Measurements from ENCODE around the gene EMC10.
"Not testable (repeated sequence)": the region's sequence is repeated elsewhere in the genome, so short reads cannot be mapped to it uniquely, and the experiment has no call there.

Gene EMC10

DNA sequence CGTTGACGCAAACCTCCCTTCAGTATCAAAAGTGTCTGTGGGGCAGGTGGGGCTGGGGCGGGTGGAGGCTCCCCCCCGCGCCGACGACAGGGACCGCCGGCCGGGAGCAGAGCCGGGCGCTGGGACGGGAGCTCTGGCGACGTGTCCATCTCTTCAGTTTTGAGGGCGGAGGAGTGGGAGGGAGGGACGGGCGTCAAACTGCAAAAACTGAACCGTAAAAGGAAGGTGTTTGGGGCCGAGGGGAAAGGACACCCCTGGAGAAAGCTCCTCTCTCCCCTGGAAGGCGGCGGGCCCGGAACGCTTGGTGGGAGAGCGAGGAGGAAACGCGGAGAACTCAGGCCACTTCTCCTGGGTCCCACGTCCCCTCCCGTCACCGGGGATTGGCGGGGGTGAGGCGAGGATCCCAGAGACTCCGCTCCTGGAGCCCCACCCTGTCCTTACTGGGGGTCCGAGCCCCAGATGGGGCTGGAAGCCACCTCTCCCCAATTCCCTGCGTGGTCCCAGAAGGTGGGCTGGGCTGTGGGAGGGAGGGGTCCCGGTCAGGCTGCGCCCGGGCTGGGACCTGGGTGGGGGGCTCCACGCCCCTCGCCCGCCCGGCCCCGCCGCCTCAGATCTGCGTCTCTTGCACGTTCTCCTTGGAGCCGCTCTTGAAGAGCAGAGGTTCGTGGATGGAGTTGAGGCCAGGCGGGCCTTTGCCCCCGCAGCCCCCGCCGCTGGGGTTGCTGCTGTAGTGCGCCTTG, 40.8 kb downstream of the EMC10 start:
- no peak for TF ChIP-seq CTCF (IDR thresholded peaks at IDR 0.05; ENCODE audit: insufficient read depth, low read depth, low read length, missing control alignments)
- H3K4me3 ChIP-seq (ENCODE audit: low read depth, low read length), result no peak overlapping the region
- DNase-seq (ENCODE audit: low read depth), result no peak

DNA sequence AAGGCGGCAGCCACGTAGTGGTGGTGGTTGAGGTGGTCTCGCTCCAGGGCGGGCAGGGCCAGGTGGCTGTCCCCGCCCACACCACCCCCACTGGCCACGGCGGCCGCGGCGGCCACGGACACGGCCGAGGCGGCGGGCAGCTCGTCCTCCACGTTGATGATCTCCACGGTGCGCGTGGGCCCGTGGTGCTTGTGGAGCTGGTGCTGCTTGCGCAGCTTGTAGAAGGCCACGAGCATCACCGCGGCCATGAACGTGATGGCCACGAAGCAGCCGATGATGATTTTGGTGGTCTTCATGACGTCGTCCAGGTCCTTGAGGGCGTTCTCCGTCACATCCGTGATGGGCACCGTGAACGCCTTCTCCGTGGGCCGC, 41.4 kb downstream of the EMC10 start:
- no peak for DNase-seq (ENCODE audit: low read depth)
- no peak overlapping the region for H3K4me3 ChIP-seq (ENCODE audit: low read depth, low read length)
- TF ChIP-seq CTCF (IDR thresholded peaks at IDR 0.05; ENCODE audit: insufficient read depth, low read depth, low read length, missing control alignments), result no peak

DNA sequence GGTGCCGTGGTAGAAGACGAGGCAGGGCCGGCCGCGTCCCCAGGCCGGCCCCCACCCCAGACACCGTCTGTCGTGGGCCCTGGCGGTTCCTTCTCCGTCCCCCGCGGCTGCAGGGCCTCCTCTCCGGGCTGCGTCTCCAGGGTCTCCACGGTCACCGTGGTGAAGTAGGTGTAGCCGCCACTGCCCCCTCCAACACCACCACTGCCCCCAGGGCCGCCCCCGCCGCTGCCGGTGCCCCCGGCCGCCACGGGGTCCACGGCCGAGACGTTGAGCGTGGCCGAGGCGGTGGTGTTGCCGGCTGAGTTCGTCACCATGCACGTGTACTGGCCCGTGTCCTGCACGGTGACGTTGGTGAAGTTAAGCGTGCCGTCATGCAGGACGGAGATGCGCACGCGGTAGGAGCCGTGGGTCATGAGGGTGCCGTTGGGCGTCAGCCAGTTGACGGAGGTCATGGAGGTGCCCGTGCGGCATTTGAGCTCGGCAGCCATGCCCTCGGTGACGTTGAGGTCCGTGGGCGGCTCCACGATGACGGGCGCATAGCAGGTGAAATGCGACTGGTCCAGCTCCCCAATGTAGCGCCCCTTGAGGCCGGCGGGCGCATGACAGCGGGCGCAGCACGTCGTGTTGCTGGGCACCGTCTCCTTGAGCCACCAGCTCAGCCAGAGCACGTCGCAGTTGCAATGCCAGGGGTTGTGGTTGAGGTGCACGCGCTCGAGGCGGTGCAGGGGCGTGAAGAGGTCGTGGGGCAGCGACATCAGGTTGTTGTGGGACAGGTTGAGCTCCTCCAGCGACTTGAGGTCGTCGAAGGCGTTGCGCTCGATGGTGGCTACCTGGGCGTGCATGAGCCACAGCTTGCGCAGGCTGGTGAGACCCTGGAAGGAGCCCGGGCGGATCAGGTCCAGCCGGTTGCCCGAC, 42.0 kb downstream of the EMC10 start:
- no peak overlapping the region for H3K4me3 ChIP-seq (ENCODE audit: low read depth, low read length)
- no peak for DNase-seq (ENCODE audit: low read depth)
- TF ChIP-seq CTCF (IDR thresholded peaks at IDR 0.05; ENCODE audit: insufficient read depth, low read depth, low read length, missing control alignments), result peak; percentile 3

GRCh38 chr19:50519006-50519575, 42.8 kb downstream of the EMC10 start:
- no peak for DNase-seq (ENCODE audit: low read depth)
- H3K4me3 ChIP-seq (ENCODE audit: low read depth, low read length), result no peak overlapping the region
- TF ChIP-seq CTCF (IDR thresholded peaks at IDR 0.05; ENCODE audit: insufficient read depth, low read depth, low read length, missing control alignments), result no peak

- no peak for TF ChIP-seq CTCF (IDR thresholded peaks at IDR 0.05; ENCODE audit: insufficient read depth, low read depth, low read length, missing control alignments)
- no peak overlapping the region for H3K4me3 ChIP-seq (ENCODE audit: low read depth, low read length)
- no peak for DNase-seq (ENCODE audit: low read depth)
These were observed 44.6 kb downstream of the EMC10 start for GRCh38 chr19:50520822-50521465.

DNA sequence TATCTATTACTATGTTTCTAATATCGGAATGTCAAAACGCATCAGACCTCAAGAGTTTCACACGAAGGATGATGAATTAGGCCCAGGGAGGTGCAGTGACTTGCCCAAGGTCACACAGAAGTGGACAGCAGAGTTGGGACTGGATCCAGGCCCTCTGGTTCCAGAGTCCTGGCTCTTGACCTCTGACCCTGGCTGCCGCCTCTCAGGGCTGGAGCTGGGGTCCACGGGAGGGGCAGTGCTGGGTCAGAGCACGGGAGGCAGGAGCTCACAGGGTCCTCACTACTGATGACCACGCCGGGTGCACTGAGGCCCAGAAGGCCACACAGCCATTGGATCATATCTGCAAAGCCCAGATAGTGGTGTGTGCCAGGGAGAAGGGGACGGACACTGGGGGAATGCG, 46.6 kb downstream of the EMC10 start:
- no peak for TF ChIP-seq CTCF (IDR thresholded peaks at IDR 0.05; ENCODE audit: insufficient read depth, low read depth, low read length, missing control alignments)
- DNase-seq (ENCODE audit: low read depth), result no peak
- H3K4me3 ChIP-seq (ENCODE audit: low read depth, low read length), result no peak overlapping the region

DNA sequence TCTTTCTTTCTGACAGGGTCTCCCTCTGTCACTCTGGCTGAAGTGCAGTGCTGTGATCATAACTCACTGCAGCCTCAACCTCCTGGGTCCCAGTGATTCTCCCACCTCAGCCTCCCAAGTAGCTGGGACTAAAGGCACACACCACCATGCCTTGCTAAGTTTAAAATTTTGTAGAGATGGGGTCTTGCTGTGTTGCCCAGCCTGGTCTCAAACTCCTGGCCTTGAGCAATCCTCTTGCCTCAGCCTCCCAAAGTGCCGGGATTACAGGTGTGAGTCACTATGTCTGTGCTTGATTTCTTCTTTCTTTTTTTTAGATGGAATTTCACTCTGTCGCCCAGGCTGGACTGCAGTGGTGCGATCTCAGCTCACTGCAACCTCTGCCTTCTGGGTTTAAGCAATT, 51.7 kb downstream of the EMC10 start:
- H3K4me3 ChIP-seq (ENCODE audit: low read depth, low read length); DNase-seq (ENCODE audit: low read depth): not testable (repeated sequence)

All from GM12865 (cell line).